CD4-positive, alpha-beta T cell treated with Interleukin-10 for 1 hour (primary cell): Measurements from ENCODE around the gene PPP1R15B.
A peak's percentile ranks its signal among the peaks of the same experiment; 100 is the strongest.

ENCODE experiments used
- DNase-seq: peaks from one replicate; pipeline ENCODE4 v3.0.0-alpha.2; 2020

Gene PPP1R15B

DNA sequence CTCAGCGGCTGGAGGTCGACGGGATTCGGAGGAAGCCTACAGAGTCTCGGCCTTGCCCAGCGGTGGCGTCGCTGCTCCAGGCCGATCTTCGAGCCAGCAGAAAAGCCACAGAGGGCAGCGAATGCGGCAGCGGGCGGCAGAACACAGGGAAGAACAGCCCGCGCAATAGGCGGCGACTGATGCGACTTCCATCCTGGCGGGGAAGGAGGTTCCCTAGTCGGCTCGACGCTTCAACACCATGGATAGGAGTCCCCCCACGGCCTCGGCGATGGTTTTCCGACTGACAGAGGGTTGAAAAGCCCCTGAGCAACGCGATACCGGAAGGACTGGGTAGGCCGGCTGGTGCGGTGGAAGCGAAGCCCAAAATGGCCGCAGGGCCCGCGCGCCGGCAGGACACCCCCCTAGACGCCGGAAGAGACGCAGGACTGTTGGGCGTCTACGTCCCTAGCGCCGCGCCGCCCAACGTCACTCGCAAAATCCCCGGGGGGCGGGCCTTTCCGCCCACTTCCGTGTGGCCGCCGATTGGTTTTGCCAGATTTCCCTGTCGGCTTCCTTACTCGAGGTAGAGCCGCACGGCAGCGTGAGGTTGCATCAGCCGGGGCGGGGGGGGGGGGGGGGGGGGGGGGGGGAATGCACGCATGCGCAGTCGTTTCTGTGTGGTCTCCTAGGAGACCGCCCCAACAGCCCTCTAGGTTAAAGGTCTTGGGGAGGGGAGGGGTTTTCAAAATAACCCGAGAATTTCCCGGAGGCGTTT is at the start of gene PPP1R15B:
PPP1R15B (minus strand) TSS at position 367 of the 754 bp plus-strand sequence. CDS start 406 bp downstream, outside the sequence.
- peak; percentile 99 for DNase-seq

- DNase-seq: no peak
Observed at GRCh38 chr1:204460346-204460745, 48.7 kb upstream of the PPP1R15B start.

DNA sequence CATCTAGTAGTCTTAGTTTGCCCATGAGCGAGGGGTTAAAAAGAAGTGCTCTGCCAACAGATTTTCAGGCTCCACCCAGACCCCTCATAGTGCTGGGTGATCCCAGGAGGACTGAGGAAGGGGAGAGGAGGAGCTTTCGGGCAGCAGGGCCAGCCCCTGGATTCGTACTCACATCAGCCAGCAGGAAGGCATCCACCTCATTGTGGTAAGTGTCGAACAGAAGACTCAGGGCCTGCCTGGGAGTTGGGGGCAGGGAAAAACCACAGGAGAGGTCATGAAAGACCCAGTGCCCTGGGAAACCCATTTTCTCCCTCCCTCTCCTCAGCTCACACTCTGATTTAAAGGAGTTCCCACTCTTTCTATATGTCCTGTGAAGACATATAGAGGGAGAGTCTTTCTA is 48.1 kb upstream of the PPP1R15B start:
- DNase-seq: no peak

- DNase-seq: no peak
Observed at GRCh38 chr1:204457666-204458065, 46.0 kb upstream of the PPP1R15B start.

DNA sequence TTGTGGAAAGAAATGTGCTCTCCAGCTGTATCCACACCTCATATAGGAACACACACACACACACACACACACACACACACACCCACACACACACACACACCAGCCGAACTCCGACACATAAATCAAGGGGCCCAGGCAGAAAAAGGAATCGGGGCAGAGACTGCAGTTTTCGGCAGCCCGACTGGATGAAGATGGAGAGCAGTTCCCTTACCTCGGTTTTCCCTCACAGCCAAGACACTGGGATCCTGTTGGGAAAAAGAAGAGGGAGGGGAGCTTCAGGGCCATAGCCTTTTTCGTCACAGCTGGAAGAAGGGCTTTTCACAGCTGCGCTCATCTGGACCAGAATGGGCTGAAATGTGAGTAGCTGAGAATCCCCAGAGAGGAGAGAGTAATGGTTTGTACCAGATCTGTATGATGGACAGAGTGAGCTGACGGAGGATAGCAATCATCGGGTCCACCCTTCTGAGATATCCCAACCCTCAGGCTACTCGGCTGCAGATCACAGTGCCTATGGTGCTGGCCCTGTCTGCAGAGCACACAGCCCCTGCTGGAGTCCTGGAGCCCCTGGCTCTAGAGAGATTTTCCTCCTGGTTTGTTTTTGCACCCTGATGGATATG is 45.3 kb upstream of the PPP1R15B start:
- no peak for DNase-seq

GRCh38 chr1:204455831-204456145 is 44.2 kb upstream of the PPP1R15B start:
- DNase-seq: no peak

GRCh38 chr1:204455063-204455830 is 43.6 kb upstream of the PPP1R15B start:
- DNase-seq: no peak

DNA sequence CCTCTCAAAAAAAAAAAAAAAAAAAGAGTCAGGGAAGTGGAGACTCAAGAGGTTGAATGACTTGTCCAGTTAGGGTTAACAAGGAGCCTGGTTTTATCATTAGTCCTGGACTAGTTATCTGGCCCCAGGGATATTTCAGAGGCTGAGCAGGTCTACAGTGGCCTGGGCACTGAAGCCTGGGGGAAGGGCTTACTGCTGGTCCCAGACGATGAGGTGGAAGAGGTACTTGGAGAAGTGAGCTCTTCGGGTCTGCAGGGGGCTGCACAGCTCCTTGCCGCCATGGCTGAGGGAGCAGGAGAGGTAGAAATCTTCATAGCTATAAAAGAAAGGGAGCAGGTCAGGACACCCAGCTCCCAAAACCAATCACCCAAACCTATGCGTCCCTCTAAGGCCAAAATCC is 42.9 kb upstream of the PPP1R15B start:
- DNase-seq: no peak

DNA sequence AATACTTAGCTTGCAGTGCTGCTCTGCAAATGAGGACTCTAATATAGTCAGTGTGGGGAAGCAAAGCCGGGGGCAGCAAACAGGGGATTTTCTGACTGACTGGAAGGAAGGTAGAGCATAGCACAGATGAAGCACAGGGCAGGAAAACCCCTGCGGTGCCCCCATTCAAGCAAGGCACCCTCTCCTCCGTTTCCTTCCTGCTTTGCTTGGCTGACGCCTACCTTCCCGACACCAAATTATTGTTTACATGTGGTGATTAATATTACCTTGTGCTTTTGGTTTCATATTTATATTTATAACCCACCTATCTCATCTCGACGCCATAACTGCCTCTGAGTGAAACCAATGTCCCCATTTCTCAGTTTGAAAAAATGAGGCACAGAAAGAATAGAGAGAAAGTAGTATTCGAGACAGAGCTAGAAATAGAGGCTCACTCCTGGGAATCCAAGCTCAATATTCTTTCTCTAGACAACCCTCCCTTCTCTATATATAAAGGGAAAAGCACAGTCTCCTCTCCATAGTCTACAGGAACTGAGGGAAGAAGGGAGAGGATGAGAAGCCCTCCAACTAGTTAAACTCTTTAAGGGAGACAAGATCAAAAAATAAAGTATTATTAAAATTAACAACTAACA is 41.6 kb upstream of the PPP1R15B start:
- peak; percentile 90 for DNase-seq

GRCh38 chr1:204451352-204452124 is 39.9 kb upstream of the PPP1R15B start:
- DNase-seq: no peak

DNA sequence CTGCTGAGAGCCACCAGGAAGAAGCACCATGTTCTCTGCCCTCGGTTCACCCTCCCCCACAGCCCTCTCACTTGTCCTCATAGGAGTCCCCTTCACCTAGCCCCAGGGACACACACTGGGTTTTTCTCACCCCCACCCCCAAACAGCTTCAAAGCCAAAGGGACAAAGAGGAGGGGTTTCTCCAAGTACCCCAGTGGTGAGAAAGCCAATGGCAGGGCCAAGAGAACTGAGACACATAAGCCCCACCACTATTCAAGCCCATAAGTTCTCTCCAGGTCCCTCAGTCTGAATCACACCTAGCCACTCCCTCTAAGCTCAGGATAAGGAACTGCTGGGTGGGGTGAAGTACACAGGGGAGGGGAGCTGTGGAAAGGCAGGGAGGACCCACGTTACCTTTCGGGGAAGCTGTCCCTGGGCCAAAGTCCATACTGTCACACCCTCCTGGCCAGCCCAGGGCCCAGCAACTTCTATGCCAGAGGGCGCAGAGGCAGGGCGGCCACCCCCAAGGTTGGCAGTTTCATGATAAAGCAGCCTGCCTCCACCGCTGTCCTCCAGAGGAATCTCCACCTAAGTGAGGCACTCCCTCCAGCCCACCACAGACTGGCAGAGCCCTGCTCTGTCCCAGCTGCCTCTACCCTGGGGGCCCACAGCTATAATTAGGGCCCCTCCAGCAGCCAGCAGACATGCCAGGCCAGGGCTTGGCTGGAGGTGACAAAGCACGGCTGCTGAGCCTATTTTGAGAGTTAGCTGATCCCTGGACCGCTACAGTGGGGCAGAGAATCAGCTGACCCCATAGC is 39.0 kb upstream of the PPP1R15B start:
- DNase-seq: no peak

- no peak for DNase-seq
Observed at GRCh38 chr1:204449678-204450280, 38.2 kb upstream of the PPP1R15B start.

DNA sequence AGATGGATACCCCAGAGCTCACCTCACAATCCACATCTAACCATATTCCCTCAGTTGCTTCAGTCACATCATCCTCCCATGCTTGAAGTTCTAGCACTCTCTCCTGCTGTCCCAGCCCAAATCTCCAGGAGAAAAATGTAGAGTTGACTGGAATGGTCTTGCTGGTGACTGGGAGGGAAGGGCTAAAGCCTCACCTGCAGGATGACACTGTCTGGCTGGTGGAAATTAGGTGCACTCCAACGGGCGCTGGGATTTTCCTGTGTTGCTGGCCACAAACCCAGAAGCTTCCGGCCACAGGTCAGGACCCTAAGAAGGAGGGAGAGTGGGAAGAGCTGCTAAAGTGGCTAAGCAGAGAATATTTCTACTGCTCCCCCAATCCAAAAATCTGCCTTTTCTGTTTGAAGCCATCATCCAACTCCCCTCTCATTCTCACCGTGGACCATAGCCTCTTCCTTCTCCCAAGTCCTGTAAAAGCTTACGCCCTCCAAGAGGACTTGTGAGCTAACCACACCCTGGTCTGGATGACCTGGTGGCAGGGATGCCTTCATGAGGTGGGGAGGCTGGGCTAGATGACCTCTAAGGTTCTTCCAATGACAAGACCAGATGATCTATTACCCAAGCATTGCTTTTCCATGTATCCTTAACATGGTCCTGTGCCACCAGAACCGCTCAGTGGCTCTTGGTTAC is 37.5 kb upstream of the PPP1R15B start:
- no peak for DNase-seq

DNA sequence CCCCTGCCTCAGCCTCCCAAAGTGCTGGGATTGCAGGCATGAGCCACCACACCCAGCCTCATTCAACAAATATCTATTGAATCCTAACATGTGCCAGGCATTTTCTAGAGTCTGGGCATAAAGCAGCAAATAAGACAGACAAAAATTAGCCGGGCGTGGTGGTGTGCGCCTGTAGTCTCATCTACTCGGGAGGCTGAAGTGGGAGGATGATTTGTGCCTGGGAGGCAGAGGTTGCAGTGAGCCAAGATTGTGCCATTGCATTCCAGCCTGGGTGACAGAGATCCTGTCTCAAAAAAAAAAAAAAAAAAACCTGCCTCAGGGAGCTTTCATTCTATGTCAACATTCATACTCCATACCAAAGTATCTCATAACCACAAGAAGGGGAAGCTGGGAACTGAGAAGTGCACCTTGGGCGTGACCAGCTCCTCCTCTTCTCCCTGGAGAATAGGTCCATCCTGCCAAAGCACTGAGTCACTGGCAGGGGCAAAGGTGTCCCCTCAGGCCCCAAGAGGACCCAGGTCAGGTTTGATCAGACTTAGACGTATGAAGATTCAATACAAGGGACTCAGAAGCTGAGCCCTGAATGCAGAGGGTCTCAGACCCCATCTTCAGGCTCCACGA is 36.8 kb upstream of the PPP1R15B start:
- no peak for DNase-seq

DNA sequence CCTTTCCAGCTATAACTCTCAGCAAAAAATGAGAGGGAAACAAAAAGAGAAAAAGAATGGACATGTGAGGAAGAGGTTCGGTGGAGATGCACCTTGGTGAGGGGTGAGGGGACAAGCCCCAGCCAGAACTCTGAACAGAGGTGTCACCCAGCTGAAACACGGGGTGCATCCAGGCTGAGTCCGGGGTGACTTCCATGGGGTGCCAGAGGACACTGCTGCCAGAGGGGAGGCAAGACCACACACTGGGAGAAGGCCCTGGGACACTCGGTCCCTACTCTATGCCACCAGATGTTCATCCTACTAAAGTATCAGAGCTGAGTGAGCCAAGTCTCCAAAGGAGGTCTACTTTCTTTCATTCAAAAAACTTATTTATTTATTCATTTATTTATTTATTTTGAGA is 36.1 kb upstream of the PPP1R15B start:
- DNase-seq: no peak

- DNase-seq: no peak
Observed at GRCh38 chr1:204447190-204447589, 35.6 kb upstream of the PPP1R15B start.

- peak; percentile 85 for DNase-seq
Observed at GRCh38 chr1:204446413-204447111, 34.9 kb upstream of the PPP1R15B start.

GRCh38 chr1:204445860-204446412 is 34.3 kb upstream of the PPP1R15B start:
- peak; percentile 54 for DNase-seq

- DNase-seq: no peak
Observed at GRCh38 chr1:204443871-204444581, 32.4 kb upstream of the PPP1R15B start.
